DND-41 (cell line): ENCODE measurements around the gene JAZF1.

ENCODE experiments used
- ATAC-seq: fragments of 200-7000 bp; cut with Tn5 transposase; 3 replicates; pipeline ENCODE4 v1.9.1; 2021; ENCODE audit warnings: low read depth; ENCODE audit not compliant: insufficient read depth
- DNase-seq: peaks from one replicate; pipeline ENCODE4 v3.0.0-alpha.2; 2020
- H2AFZ ChIP-seq: 2 replicates; pipeline ENCODE4 v1.6.0; 2012; ENCODE audit warnings: low read depth, low read length
- H3K27ac ChIP-seq: 2 replicates; pipeline ENCODE4 v1.5.1; 2012; ENCODE audit warnings: low read length, inconsistent platforms
- H3K27me3 ChIP-seq: fragments of 200-600 bp; sonication (generic); 2 replicates; pipeline ENCODE4 v1.6.0; 2012; ENCODE audit warnings: low read length, mild to moderate bottlenecking, inconsistent platforms; ENCODE audit not compliant: insufficient read depth, poor library complexity
- H3K36me3 ChIP-seq: 2 replicates; pipeline ENCODE4 v1.5.1; 2012; ENCODE audit warnings: low read length, inconsistent platforms; ENCODE audit not compliant: insufficient read depth
- H3K4me1 ChIP-seq: 2 replicates; pipeline ENCODE4 v1.5.1; 2012; ENCODE audit warnings: mild to moderate bottlenecking, low read length; ENCODE audit not compliant: insufficient read depth
- H3K4me2 ChIP-seq: 2 replicates; pipeline ENCODE4 v1.6.0; 2012; ENCODE audit warnings: mild to moderate bottlenecking, moderate library complexity, low read length, inconsistent platforms; ENCODE audit not compliant: insufficient read depth
- H3K4me3 ChIP-seq, 2 experiments: fragments of 200-600 bp in 1 of 2; shearing (Covaris generic) in 1 of 2; 2 replicates each; pipeline ENCODE4 v1.5.1; 2012 to 2016; ENCODE audit warnings: inconsistent platforms in 2 of 2, low read length in 2 of 2, mild to moderate bottlenecking in 2 of 2, low read depth in 1 of 2, moderate library complexity in 1 of 2
- H3K79me2 ChIP-seq: 2 replicates; pipeline ENCODE4 v1.6.0; 2012; ENCODE audit warnings: low read length, inconsistent platforms; ENCODE audit not compliant: insufficient read depth
- H3K9ac ChIP-seq: 2 replicates; pipeline ENCODE4 v1.6.0; 2012; ENCODE audit warnings: low read depth, mild to moderate bottlenecking, inconsistent platforms, low read length, moderate library complexity
- H3K9me3 ChIP-seq: 2 replicates; pipeline ENCODE4 v1.5.1; 2012; ENCODE audit warnings: low read length, moderate library complexity, mild to moderate bottlenecking, inconsistent platforms; ENCODE audit not compliant: insufficient read depth, severe bottlenecking
- H4K20me1 ChIP-seq: 2 replicates; pipeline ENCODE4 v1.6.0; 2012; ENCODE audit warnings: low read length; ENCODE audit not compliant: insufficient read depth
- CTCF ChIP-seq: IDR thresholded peaks from 2 replicates; pipeline ENCODE4 v1.5.1; 2012; ENCODE audit warnings: borderline replicate concordance, low read length, moderate library complexity, mild to moderate bottlenecking; ENCODE audit not compliant: poor library complexity, severe bottlenecking; ENCODE audit errors: extremely low read depth
- EZH2 ChIP-seq: IDR thresholded peaks from 3 replicates; pipeline ENCODE4 v1.6.1; 2012; ENCODE audit warnings: borderline replicate concordance, low read depth, mild to moderate bottlenecking, moderate library complexity, low read length, inconsistent platforms; ENCODE audit not compliant: severe bottlenecking

JAZF1 gene

GRCh38 chr7:28208506-28208905 is 27.9 kb upstream of the JAZF1 start:
- H3K4me2 ChIP-seq: no peak overlapping the region
- no peak overlapping the region for H3K4me3 ChIP-seq
- no peak overlapping the region for H3K9ac ChIP-seq
- no peaks in the 10 kb centered on the region for H3K27me3 ChIP-seq
- H3K36me3 ChIP-seq: no peaks in the 10 kb centered on the region
- no peak for ATAC-seq
- no peaks in the 10 kb centered on the region for H3K9me3 ChIP-seq
- H3K79me2 ChIP-seq: no peaks in the 10 kb centered on the region
- no peaks in the 10 kb centered on the region for H3K4me1 ChIP-seq
- no peak for DNase-seq
- H3K27ac ChIP-seq: no peak overlapping the region
- no peak overlapping the region for H2AFZ ChIP-seq
- H4K20me1 ChIP-seq: no peaks in the 10 kb centered on the region
- TF ChIP-seq EZH2: no peak
- TF ChIP-seq CTCF: no peak

GRCh38 chr7:28207486-28208158 is 27.0 kb upstream of the JAZF1 start:
- Histone ChIP-seq H2AFZ (no peak overlapping the region), H3K9ac (no peak overlapping the region), H3K4me2 (no peak overlapping the region), H3K9me3 (no peaks in the 10 kb centered on the region), H3K4me1 (no peaks in the 10 kb centered on the region), H3K36me3 (no peaks in the 10 kb centered on the region), H3K27me3 (no peaks in the 10 kb centered on the region), H3K27ac (no peak overlapping the region), H3K4me3 (no peak overlapping the region), H4K20me1 (no peaks in the 10 kb centered on the region), H3K79me2 (no peaks in the 10 kb centered on the region)
- no peak for DNase-seq
- TF ChIP-seq CTCF (no peak), EZH2 (no peak)
- no peak for ATAC-seq

GRCh38 chr7:28205506-28205905 is 24.9 kb upstream of the JAZF1 start:
- Histone ChIP-seq H3K9me3 (no peaks in the 10 kb centered on the region), H3K4me1 (no peaks in the 10 kb centered on the region), H3K27ac (no peak overlapping the region), H3K36me3 (no peaks in the 10 kb centered on the region), H2AFZ (no peak overlapping the region), H3K4me2 (no peak overlapping the region), H3K27me3 (no peaks in the 10 kb centered on the region), H3K79me2 (no peaks in the 10 kb centered on the region), H4K20me1 (no peaks in the 10 kb centered on the region), H3K4me3 (no peak overlapping the region), H3K9ac (no peak overlapping the region)
- DNase-seq: no peak
- no peak for ATAC-seq
- TF ChIP-seq CTCF: no peak
- no peak for TF ChIP-seq EZH2
